Fibroblast of lung (primary cell): ENCODE data around the gene VRK1. TPM values are rescaled to one million over a fixed set of nuclear protein-coding genes. Genes with fewer than 3 reads are reported as not detected.
"Not testable (repeated sequence)": the region's sequence is repeated elsewhere in the genome, so short reads cannot be mapped to it uniquely, and the experiment has no call there.

Experiments
- DNase-seq, 2 donors: peaks; one replicate each; pipeline versions ENCODE4 v3.0.0 to v3.0.0-alpha.2; 2010; ENCODE audit warnings: low read depth in 2 of 2
- H2AFZ ChIP-seq: 2 replicates; pipeline ENCODE4 v1.5.1; 2012; ENCODE audit warnings: low read length, control low read depth, inconsistent platforms
- H3K27ac ChIP-seq: 2 replicates; pipeline ENCODE4 v1.5.1; 2011; ENCODE audit warnings: low read length, control low read depth; ENCODE audit not compliant: insufficient read depth
- H3K27me3 ChIP-seq: 2 replicates; pipeline ENCODE4 v1.5.1; 2011; ENCODE audit warnings: mild to moderate bottlenecking, low read length; ENCODE audit not compliant: control insufficient read depth, insufficient read depth
- H3K36me3 ChIP-seq: 2 replicates; pipeline ENCODE4 v1.5.1; 2011; ENCODE audit warnings: low read length; ENCODE audit not compliant: control insufficient read depth, insufficient read depth
- H3K4me1 ChIP-seq: 2 replicates; pipeline ENCODE4 v1.5.1; 2011; ENCODE audit warnings: low read length; ENCODE audit not compliant: control insufficient read depth, insufficient read depth; ENCODE audit errors: extremely low read depth
- H3K4me2 ChIP-seq: 2 replicates; pipeline ENCODE4 v1.5.1; 2011; ENCODE audit warnings: low read length, control low read depth; ENCODE audit not compliant: insufficient read depth; ENCODE audit errors: extremely low read depth
- H3K4me3 ChIP-seq, 4 experiments: fragments of 200-600 bp in 1 of 4; sonication (generic) in 1 of 4; replicated peaks in 1 of 4; 2 replicates each; pipeline ENCODE4 v1.5.1; 2011 to 2016; ENCODE audit warnings: low read length in 4 of 4, low read depth in 3 of 4, mild to moderate bottlenecking in 3 of 4, control low read depth in 2 of 4, inconsistent platforms in 1 of 4, mixed read lengths in 1 of 4; ENCODE audit not compliant: insufficient read depth in 1 of 4; ENCODE audit errors: control extremely low read depth in 1 of 4
- H3K79me2 ChIP-seq: 2 replicates; pipeline ENCODE4 v1.5.1; 2012; ENCODE audit warnings: mild to moderate bottlenecking, low read length, inconsistent platforms; ENCODE audit not compliant: control insufficient read depth, insufficient read depth
- H3K9ac ChIP-seq: 2 replicates; pipeline ENCODE4 v1.5.1; 2011; ENCODE audit warnings: mild to moderate bottlenecking, low read length, control low read depth; ENCODE audit not compliant: insufficient read depth
- H3K9me3 ChIP-seq: 2 replicates; pipeline ENCODE4 v1.5.1; 2012; ENCODE audit warnings: low read depth, low read length; ENCODE audit not compliant: control insufficient read depth, insufficient read depth
- H4K20me1 ChIP-seq: 2 replicates; pipeline ENCODE4 v1.5.1; 2011; ENCODE audit warnings: low read length; ENCODE audit not compliant: control insufficient read depth, insufficient read depth; ENCODE audit errors: extremely low read depth
- CTCF ChIP-seq, 2 donors: IDR thresholded peaks in 1 of 2; conservative IDR thresholded peaks in 1 of 2; 1 replicate in 1 of 2; 2 replicates in 1 of 2; pipeline ENCODE4 v1.5.1; 2011 to 2012; ENCODE audit warnings: low read length in 2 of 2, control low read depth in 1 of 2, inconsistent platforms in 1 of 2, low read depth in 1 of 2, mild to moderate bottlenecking in 1 of 2
- EZH2 ChIP-seq: IDR thresholded peaks from 2 replicates; pipeline ENCODE4 v1.5.1; 2012; ENCODE audit warnings: low read length, control low read depth, mild to moderate bottlenecking; ENCODE audit errors: missing control alignments
- polyA plus RNA-seq, 2 donors: library from polyadenylated mRNA; depleted of rRNA in 1 of 2; stranded (reverse) in 1 of 2; unstranded in 1 of 2; fragments of >200 nt; gene quantifications; 2 replicates each; pipeline ENCODE4 v1.2.1, GENCODE V29; 2011 to 2012; ENCODE audit warnings: missing spikeins in 1 of 2
- total RNA-seq: library from RNA; depleted of rRNA; stranded (reverse); fragments of >200 nt; gene quantifications from 2 replicates; pipeline ENCODE4 v1.2.1, GENCODE V29; 2014

The VRK1 gene
- total and polyA plus RNA-seq, 2 donors (not counting 1 experiment from before 2014, with no cell fraction given) = 11.5 to 24.9 TPM

- Histone ChIP-seq H3K4me1 (no peaks in the 10 kb centered on the region), H3K4me3 (no peak overlapping the region), H2AFZ (no peak overlapping the region), H3K27me3 (no peaks in the 10 kb centered on the region), H3K9ac (no peak overlapping the region), H3K4me2 (no peak overlapping the region), H4K20me1 (no peaks in the 10 kb centered on the region), H3K79me2 (no peaks in the 10 kb centered on the region), H3K27ac (no peak overlapping the region), H3K36me3 (no peaks in the 10 kb centered on the region), H3K9me3 (no peaks in the 10 kb centered on the region)
- TF ChIP-seq CTCF (conservative IDR thresholded peaks at IDR 0.05 in 1 of 2, IDR thresholded peaks at IDR 0.05 in 1 of 2; ENCODE audit: low read depth in 1 of 2, low read length in 2 of 2) (no peak), EZH2 (no peak)
- no peak for DNase-seq
These were observed 33.2 kb upstream of the VRK1 start for GRCh38 chr14:96764012-96764411.

GRCh38 chr14:96765205-96765604, 32.0 kb upstream of the VRK1 start:
- H4K20me1 ChIP-seq, H3K9ac ChIP-seq, H3K36me3 ChIP-seq, H3K4me2 ChIP-seq, H3K4me1 ChIP-seq, H2AFZ ChIP-seq, H3K27ac ChIP-seq, H3K27me3 ChIP-seq, H3K79me2 ChIP-seq, H3K9me3 ChIP-seq, DNase-seq, H3K4me3 ChIP-seq: not testable (repeated sequence)

GRCh38 chr14:96772929-96773328, 24.3 kb upstream of the VRK1 start:
- TF ChIP-seq CTCF (conservative IDR thresholded peaks at IDR 0.05 in 1 of 2, IDR thresholded peaks at IDR 0.05 in 1 of 2; ENCODE audit: low read depth in 1 of 2, low read length in 2 of 2) = no peak
- TF ChIP-seq EZH2 = no peak

GRCh38 chr14:96776791-96777190, 20.4 kb upstream of the VRK1 start:
- no peak for DNase-seq
- no peaks in the 10 kb centered on the region for H3K4me1 ChIP-seq
- H3K4me3 ChIP-seq = no peak overlapping the region
- H2AFZ ChIP-seq = no peak overlapping the region
- H3K36me3 ChIP-seq = no peaks in the 10 kb centered on the region
- no peaks in the 10 kb centered on the region for H3K79me2 ChIP-seq
- H3K27ac ChIP-seq = no peak overlapping the region
- TF ChIP-seq EZH2 = no peak
- TF ChIP-seq CTCF (conservative IDR thresholded peaks at IDR 0.05 in 1 of 2, IDR thresholded peaks at IDR 0.05 in 1 of 2; ENCODE audit: low read depth in 1 of 2, low read length in 2 of 2) = no peak
- no peak overlapping the region for H3K4me2 ChIP-seq
- H4K20me1 ChIP-seq = no peaks in the 10 kb centered on the region
- H3K9ac ChIP-seq = no peak overlapping the region
- no peaks in the 10 kb centered on the region for H3K27me3 ChIP-seq
- H3K9me3 ChIP-seq = no peaks in the 10 kb centered on the region

More at GRCh38 chr14:96772929-96773328, 24.3 kb upstream of the VRK1 start:
- H3K79me2 ChIP-seq = no peaks in the 10 kb centered on the region
- H3K9me3 ChIP-seq = no peaks in the 10 kb centered on the region
- no peaks in the 10 kb centered on the region for H3K27me3 ChIP-seq
- no peak overlapping the region for H3K9ac ChIP-seq
- no peak overlapping the region for H3K4me2 ChIP-seq
- H3K36me3 ChIP-seq = no peaks in the 10 kb centered on the region
- no peaks in the 10 kb centered on the region for H3K4me1 ChIP-seq
- no peak for DNase-seq
- no peak overlapping the region for H2AFZ ChIP-seq
- H4K20me1 ChIP-seq = no peaks in the 10 kb centered on the region
- H3K27ac ChIP-seq = no peak overlapping the region
- no peak overlapping the region for H3K4me3 ChIP-seq
